Cardiac muscle cell (in vitro differentiated cells and primary cell): ENCODE data around the gene FKBP15. TPM values are rescaled to one million over a fixed set of nuclear protein-coding genes. Genes with fewer than 3 reads are reported as not detected.
A peak's percentile ranks its signal among the peaks of the same experiment; 100 is the strongest.

ENCODE experiments used
- DNase-seq, 2 donors: peaks; one replicate each; pipeline versions ENCODE4 v3.0.0 to v3.0.0-alpha.2; 2010 to 2017; ENCODE audit warnings: low read depth in 1 of 2, low spot score in 1 of 2
- H3K27ac ChIP-seq: fragments of 200-600 bp; sonication (generic); 2 replicates; pipeline ENCODE4 v1.5.1; 2016
- H3K27me3 ChIP-seq: fragments of 200-600 bp; sonication (generic); 2 replicates; pipeline ENCODE4 v1.6.0; 2016; ENCODE audit warnings: control low read depth
- H3K36me3 ChIP-seq: fragments of 200-600 bp; sonication (generic); 2 replicates; pipeline ENCODE4 v1.5.1; 2016; ENCODE audit warnings: control low read depth
- H3K4me1 ChIP-seq: fragments of 200-600 bp; sonication (generic); 2 replicates; pipeline ENCODE4 v1.8.1; 2017; ENCODE audit warnings: low read depth, mild to moderate bottlenecking, mixed run types
- H3K4me3 ChIP-seq: fragments of 200-600 bp; sonication (generic); 2 replicates; pipeline ENCODE4 v1.5.1; 2016; ENCODE audit warnings: mild to moderate bottlenecking
- H3K9me3 ChIP-seq: fragments of 200-600 bp; sonication (generic); 2 replicates; pipeline ENCODE4 v1.5.1; 2017; ENCODE audit warnings: low read depth, mild to moderate bottlenecking, control low read depth
- polyA plus RNA-seq: library from polyadenylated mRNA; unstranded; fragments of >200 nt; fragmentation: Nextera tagmentation; extraction: Ambion mirVana; gene quantifications from 2 replicates; pipeline ENCODE4 v1.2.1, GENCODE V29; 2016
- total RNA-seq: library from RNA; depleted of rRNA; stranded (reverse); fragments of >200 nt; gene quantifications from 2 replicates; pipeline ENCODE4 v1.2.3, GENCODE V29; 2016
- TF ChIP-seq, protein P1 (sequence below): IDR thresholded peaks from 2 replicates; pipeline ENCODE4 v1.5.1; 2012; ENCODE audit warnings: low read depth, mild to moderate bottlenecking, low read length

FKBP15 gene
- total and polyA plus RNA-seq, 2 experiments from 2014 or later: 10.9 to 20.6 TPM

DNA sequence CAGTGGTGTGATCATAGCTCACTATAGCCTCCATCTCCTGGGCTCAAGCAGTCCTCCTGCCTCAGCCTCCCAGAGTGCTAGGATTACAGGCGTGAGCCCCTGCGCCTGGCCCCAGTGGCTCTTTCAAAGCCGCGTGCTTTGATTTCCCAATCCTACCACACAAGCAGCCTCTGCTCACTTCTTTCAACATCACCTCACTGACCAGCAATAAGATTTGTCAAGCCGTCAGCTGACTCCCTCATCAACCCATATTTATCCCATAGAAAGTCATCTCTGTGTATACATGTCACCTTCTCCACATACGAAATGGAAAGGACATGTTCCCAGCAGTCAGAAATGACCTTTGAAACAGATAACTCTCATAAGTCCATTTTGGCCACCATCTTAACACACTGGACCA lies 44.3 kb downstream of the FKBP15 start:
- H3K36me3 ChIP-seq: peaks cover 58% of the 10 kb centered on the region
- H3K27me3 ChIP-seq: no peaks in the 10 kb centered on the region
- no peaks in the 10 kb centered on the region for H3K4me1 ChIP-seq
- H3K4me3 ChIP-seq: no peak overlapping the region
- no peak for DNase-seq
- H3K9me3 ChIP-seq: no peaks in the 10 kb centered on the region
- no peak overlapping the region for H3K27ac ChIP-seq
- TF ChIP-seq, protein P1, sequence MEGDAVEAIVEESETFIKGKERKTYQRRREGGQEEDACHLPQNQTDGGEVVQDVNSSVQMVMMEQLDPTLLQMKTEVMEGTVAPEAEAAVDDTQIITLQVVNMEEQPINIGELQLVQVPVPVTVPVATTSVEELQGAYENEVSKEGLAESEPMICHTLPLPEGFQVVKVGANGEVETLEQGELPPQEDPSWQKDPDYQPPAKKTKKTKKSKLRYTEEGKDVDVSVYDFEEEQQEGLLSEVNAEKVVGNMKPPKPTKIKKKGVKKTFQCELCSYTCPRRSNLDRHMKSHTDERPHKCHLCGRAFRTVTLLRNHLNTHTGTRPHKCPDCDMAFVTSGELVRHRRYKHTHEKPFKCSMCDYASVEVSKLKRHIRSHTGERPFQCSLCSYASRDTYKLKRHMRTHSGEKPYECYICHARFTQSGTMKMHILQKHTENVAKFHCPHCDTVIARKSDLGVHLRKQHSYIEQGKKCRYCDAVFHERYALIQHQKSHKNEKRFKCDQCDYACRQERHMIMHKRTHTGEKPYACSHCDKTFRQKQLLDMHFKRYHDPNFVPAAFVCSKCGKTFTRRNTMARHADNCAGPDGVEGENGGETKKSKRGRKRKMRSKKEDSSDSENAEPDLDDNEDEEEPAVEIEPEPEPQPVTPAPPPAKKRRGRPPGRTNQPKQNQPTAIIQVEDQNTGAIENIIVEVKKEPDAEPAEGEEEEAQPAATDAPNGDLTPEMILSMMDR: no peak

DNA sequence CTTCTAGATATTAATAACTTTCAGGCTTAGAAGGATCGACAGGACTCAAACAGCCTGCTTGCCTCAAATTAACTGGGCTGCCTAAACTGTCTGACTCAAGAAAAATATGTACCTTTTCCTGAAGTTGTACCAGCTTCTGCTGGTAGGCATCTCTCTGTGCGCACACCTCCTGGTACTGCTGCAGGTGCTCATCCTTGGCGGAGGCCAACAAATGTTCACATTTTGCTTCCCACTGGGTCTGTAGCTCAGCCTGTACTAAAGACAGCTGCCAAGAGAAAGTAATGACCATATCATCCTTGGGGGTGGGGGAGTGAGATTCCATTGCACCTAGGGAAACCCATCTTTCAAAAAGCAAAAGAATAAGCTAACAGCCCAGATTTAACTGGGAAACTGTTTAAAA lies 47.7 kb downstream of the FKBP15 start:
- H3K9me3 ChIP-seq: no peaks in the 10 kb centered on the region
- H3K27ac ChIP-seq: no peak overlapping the region
- no peak for DNase-seq
- peaks cover 78% of the 10 kb centered on the region for H3K36me3 ChIP-seq
- no peak overlapping the region for H3K4me3 ChIP-seq
- H3K4me1 ChIP-seq: no peaks in the 10 kb centered on the region
- no peaks in the 10 kb centered on the region for H3K27me3 ChIP-seq
- TF ChIP-seq, protein P1: no peak

DNA sequence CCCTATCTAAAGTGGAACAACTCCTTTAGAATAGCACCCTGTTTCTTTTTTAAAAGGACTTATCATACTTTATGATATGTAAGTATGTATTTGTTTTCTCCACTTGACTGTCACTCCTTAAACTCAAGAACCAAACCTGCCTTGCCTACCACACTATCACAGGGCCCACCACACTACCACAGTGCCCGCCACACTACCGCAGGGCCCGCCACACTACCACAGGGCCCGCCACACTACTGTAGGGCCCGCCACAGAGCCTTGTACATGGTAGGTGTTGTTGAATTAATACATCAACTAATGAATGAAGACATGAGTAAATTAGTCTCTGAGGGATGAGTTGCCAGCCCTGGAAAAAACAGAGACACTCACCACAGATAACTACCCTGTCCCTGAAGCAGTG lies 52.3 kb downstream of the FKBP15 start:
- Histone ChIP-seq H3K9me3 (no peaks in the 10 kb centered on the region), H3K36me3 (peaks cover 72% of the 10 kb centered on the region), H3K4me1 (no peaks in the 10 kb centered on the region), H3K27ac (no peak overlapping the region), H3K4me3 (no peak overlapping the region), H3K27me3 (no peaks in the 10 kb centered on the region)
- no peak for DNase-seq
- TF ChIP-seq, protein P1: no peak

DNA sequence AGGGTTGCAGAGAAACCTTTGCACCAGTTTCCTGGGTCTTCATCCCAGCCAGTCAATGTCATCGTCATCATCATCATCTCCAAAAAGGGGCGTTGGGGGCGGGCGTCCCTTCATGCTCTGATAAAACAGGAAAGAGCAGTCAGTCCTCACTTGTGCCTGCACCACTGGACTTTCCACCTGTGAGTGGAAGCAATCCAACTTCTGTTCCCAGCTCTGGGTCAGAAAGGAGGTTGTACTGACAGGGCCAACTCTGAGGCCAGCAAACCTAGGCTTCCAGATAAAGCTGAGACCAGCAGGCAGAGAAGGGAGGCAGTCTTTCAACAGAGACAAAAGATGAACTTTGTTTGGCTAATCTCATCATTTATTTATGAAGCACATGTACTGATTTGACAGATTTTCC lies 55.0 kb downstream of the FKBP15 start:
- H3K27ac ChIP-seq: no peak overlapping the region
- TF ChIP-seq, protein P1: no peak
- peaks cover 2% of the 10 kb centered on the region for H3K4me1 ChIP-seq
- DNase-seq: no peak
- no peaks in the 10 kb centered on the region for H3K9me3 ChIP-seq
- H3K36me3 ChIP-seq: peaks cover 59% of the 10 kb centered on the region
- no peak overlapping the region for H3K4me3 ChIP-seq
- H3K27me3 ChIP-seq: no peaks in the 10 kb centered on the region

DNA sequence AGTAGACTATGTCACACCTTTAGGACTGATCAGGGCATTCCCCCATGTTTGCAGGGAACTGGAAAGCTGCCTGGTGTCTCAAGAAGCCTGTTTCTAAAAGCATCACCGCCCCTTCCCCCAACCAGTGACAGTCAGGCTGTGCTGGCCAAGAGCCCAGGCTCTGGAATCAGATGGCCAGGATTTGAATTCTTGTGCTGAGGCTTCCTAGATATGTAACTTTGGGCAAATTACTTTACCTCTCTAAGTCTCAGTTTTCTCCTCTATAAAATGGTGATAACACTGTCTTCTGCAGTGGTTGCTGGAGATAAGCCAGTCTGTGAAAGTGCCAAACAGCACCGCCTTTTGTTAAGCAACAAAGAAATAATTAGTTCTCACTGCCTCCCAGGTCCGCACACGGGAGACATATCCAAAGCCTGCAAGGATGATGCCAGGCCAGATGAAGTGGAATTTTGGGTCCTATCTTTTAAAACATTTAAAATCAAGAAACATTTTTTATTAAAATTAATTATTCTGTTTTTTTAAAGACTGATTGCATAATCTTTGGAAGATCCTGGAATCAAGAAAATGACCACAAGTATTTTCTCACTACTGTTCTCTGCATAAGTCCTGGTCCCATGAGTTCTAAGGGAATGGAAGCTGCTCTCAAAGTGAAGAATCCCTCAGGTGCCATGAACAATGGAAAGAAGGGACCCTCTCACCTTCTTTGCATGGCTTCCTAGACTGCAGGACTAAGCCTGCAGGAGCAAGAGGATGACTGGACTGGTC lies 56.4 kb downstream of the FKBP15 start:
- no peaks in the 10 kb centered on the region for H3K9me3 ChIP-seq
- DNase-seq: peak in 1 of 2 donors; percentile 77
- H3K4me3 ChIP-seq: no peak overlapping the region
- H3K36me3 ChIP-seq: peaks cover 47% of the 10 kb centered on the region
- no peaks in the 10 kb centered on the region for H3K27me3 ChIP-seq
- TF ChIP-seq, protein P1: no peak
- H3K27ac ChIP-seq: no peak overlapping the region
- peaks cover 7% of the 10 kb centered on the region for H3K4me1 ChIP-seq
